ENCODE results near the gene DDX49.
"Not testable (repeated sequence)": the region's sequence is repeated elsewhere in the genome, so short reads cannot be mapped to it uniquely, and the experiment has no call there.

DDX49 gene

GRCh38 chr19:18910801-18911436 lies 8.6 kb upstream of the DDX49 start:
- no peak for DNase-seq (ENCODE audit: low read depth)

GRCh38 chr19:18912933-18913332 lies 6.6 kb upstream of the DDX49 start:
- DNase-seq (ENCODE audit: low read depth): no peak

GRCh38 chr19:18913466-18913865 lies 6.0 kb upstream of the DDX49 start:
- no peak for DNase-seq (ENCODE audit: low read depth)

GRCh38 chr19:18915639-18916038 lies 3.9 kb upstream of the DDX49 start:
- DNase-seq (ENCODE audit: low read depth): no peak

GRCh38 chr19:18917593-18917992 lies 1.9 kb upstream of the DDX49 start:
- not testable (repeated sequence) for DNase-seq (ENCODE audit: low read depth)

- no peak for DNase-seq (ENCODE audit: low read depth)
Measured at GRCh38 chr19:18919900-18920214, 342 bp downstream of the DDX49 start.

GRCh38 chr19:18920400-18920799 lies 885 bp downstream of the DDX49 start:
- no peak for DNase-seq (ENCODE audit: low read depth)

GRCh38 chr19:18921593-18921992 lies 2.1 kb downstream of the DDX49 start:
- no peak for DNase-seq (ENCODE audit: low read depth)

- no peak for DNase-seq (ENCODE audit: low read depth)
Measured at GRCh38 chr19:18922228-18922985, 2.9 kb downstream of the DDX49 start.

- DNase-seq (ENCODE audit: low read depth): no peak
Measured at GRCh38 chr19:18924684-18925213, 5.2 kb downstream of the DDX49 start.

GRCh38 chr19:18928018-18928805 lies 8.7 kb downstream of the DDX49 start:
- no peak for DNase-seq (ENCODE audit: low read depth)

- no peak for DNase-seq (ENCODE audit: low read depth)
Measured at GRCh38 chr19:18929311-18929710, 9.8 kb downstream of the DDX49 start.

GRCh38 chr19:18931316-18932162 lies 12.0 kb downstream of the DDX49 start:
- DNase-seq (ENCODE audit: low read depth): no peak

- no peak for DNase-seq (ENCODE audit: low read depth)
Measured at GRCh38 chr19:18932216-18932841, 12.8 kb downstream of the DDX49 start.

- no peak for DNase-seq (ENCODE audit: low read depth)
Measured at GRCh38 chr19:18933297-18933696, 13.8 kb downstream of the DDX49 start.

- DNase-seq (ENCODE audit: low read depth): no peak
Measured at GRCh38 chr19:18939163-18939562, 19.6 kb downstream of the DDX49 start.

GRCh38 chr19:18939922-18940768 lies 20.6 kb downstream of the DDX49 start:
- DNase-seq (ENCODE audit: low read depth): no peak

GRCh38 chr19:18940769-18941627 lies 21.5 kb downstream of the DDX49 start, which contains the start of gene HOMER3:
Gene HOMER3 (minus strand): TSS chr19:18941217. CDS start chr19:18938982, 2,235 bp downstream.
- DNase-seq (ENCODE audit: low read depth): no peak

- no peak for DNase-seq (ENCODE audit: low read depth)
Measured at GRCh38 chr19:18941628-18942354, 22.3 kb downstream of the DDX49 start.

Data from GM04504 (cell line).